HG03045 (cell line): ENCODE results near the gene AIRE.
A peak's percentile ranks its signal among the peaks of the same experiment; 100 is the strongest.
"Not testable (repeated sequence)": the region's sequence is repeated elsewhere in the genome, so short reads cannot be mapped to it uniquely, and the experiment has no call there.

Source experiments
- ATAC-seq: cut with Tn5 transposase; IDR thresholded peaks from one replicate; pipeline ENCODE4 v1.9.1; 2021; ENCODE audit warnings: mild to moderate bottlenecking, moderate library complexity; ENCODE audit not compliant: unreplicated experiment

Gene AIRE

GRCh38 chr21:44334329-44335030 is 48.8 kb downstream of the AIRE start:
- ATAC-seq = no peak

- ATAC-seq = no peak
Observed at GRCh38 chr21:44335266-44336059, 49.8 kb downstream of the AIRE start.

GRCh38 chr21:44337449-44337848 is 51.8 kb downstream of the AIRE start:
- ATAC-seq = no peak

- ATAC-seq = no peak
Observed at GRCh38 chr21:44337941-44338895, 52.5 kb downstream of the AIRE start.

GRCh38 chr21:44338971-44339910 is 53.6 kb downstream of the AIRE start, which contains the start of gene CFAP410:
TSS of gene CFAP410 (minus strand) at chr21:44339390. CDS start at chr21:44339194, 196 bp downstream.
- ATAC-seq = peak; percentile 84

- ATAC-seq = not testable (repeated sequence)
Observed at GRCh38 chr21:44341726-44342458, 56.2 kb downstream of the AIRE start.

GRCh38 chr21:44342981-44343380 is 57.3 kb downstream of the AIRE start:
- not testable (repeated sequence) for ATAC-seq

GRCh38 chr21:44344541-44345183 is 59.0 kb downstream of the AIRE start:
- ATAC-seq = no peak

GRCh38 chr21:44345495-44345894 is 59.8 kb downstream of the AIRE start:
- ATAC-seq = no peak

GRCh38 chr21:44347911-44348451 is 62.3 kb downstream of the AIRE start:
- ATAC-seq = no peak
